Measurements from ENCODE around the gene TSGA10IP.
"Not testable (repeated sequence)": the region's sequence is repeated elsewhere in the genome, so short reads cannot be mapped to it uniquely, and the experiment has no call there.

TSGA10IP gene

GRCh38 chr11:65947603-65948125, 2.4 kb downstream of the TSGA10IP start:
- no peak for DNase-seq (ENCODE audit: low read depth)

- DNase-seq (ENCODE audit: low read depth) = not testable (repeated sequence)
These were observed 5.4 kb downstream of the TSGA10IP start for GRCh38 chr11:65950711-65951110.

DNA sequence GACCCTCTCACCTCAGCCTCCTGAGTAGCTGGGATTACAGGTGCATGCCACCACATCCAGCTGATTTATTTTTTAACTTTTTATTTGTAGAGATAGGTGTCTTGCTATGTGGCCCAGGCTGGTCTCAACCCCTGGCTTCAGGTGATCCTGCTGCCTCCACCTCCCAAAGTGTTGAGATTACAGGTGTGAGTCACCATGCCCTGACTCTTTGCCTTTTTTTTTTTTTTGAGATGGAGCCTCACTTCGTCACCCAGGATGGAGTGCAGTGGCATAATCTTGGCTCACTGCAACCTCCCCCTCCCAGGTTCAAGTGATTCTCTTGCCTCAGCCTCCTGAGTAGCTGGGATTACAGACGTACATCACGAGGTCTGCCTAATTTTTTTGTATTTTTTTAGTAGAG, 6.4 kb downstream of the TSGA10IP start:
- DNase-seq (ENCODE audit: low read depth) = not testable (repeated sequence)

GRCh38 chr11:65952052-65952521, 6.8 kb downstream of the TSGA10IP start:
- no peak for DNase-seq (ENCODE audit: low read depth)

- no peak for DNase-seq (ENCODE audit: low read depth)
These were observed 8.2 kb downstream of the TSGA10IP start for GRCh38 chr11:65953471-65953870.

DNA sequence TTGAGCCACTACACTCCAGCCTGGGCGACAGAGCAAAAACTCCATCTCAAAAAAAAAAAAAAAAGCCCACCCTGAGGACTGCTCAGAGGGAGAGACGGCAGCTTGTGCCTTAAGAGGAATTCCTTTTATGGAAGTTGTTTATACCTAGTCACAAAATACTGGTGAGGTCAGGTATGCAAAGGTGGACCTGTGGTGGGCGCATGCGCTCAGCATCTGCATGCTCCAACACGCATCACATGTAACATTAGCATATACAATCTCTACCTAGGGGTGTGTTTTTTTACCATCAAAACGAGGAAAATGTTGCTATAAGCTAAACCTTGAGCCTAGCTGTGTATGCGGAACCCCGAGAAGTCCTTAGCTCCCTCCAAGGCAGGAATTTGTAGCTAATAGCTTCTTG, 9.5 kb downstream of the TSGA10IP start:
- DNase-seq (ENCODE audit: low read depth) = no peak

DNA sequence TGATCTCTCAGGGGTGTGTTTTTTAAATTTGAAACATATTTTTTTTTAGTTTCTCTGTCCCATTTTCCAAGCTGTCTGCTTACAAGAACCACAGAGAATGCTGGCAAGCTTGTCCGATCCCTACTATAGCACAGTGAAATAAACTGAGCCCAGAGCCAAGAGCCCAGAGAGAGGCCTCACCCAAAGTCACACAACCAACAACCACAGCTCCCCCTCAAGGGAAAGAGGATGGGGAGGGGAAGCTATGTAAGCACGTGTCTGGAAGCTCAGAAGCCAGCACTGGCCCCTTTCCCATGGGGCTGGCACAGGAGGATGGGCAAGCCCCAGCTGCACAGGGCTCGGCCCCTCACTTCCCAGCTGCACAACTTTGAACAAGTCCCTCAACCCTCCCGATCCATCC, 13.0 kb downstream of the TSGA10IP start:
- no peak for DNase-seq (ENCODE audit: low read depth)

DNA sequence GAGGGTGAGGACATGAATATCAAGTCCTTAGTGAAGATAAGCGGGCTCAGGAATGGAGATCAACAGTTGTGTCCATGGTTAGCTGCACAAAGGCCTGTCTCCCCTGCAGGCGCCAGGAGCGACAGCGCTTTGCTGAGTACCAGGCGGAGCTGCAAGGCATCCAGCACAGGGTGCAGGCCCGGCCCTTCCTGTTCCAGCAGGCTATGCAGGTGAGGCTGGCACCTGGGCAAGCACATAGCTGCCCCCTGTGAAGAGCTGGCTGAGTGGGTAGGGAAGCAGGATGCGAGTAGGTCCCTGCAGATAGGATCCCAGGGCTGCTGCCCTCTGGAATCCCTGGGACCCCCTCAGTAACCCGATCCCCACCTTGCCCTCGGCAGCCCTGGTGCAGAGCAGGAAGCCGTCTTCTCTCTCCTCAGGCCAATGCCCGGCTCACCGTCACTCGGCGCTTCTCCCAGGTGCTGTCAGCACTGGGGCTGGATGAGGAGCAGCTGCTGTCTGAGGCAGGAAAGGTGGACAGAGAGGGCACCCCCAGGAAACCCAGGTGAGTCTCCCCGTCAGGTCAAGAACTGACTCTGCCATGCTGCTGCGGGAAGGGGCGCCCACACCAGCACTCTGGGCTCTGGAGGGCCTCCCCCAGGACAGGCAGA, 13.6 kb downstream of the TSGA10IP start:
- no peak for DNase-seq (ENCODE audit: low read depth)

GRCh38 chr11:65960824-65961266, 15.6 kb downstream of the TSGA10IP start:
- DNase-seq (ENCODE audit: low read depth) = no peak

DNA sequence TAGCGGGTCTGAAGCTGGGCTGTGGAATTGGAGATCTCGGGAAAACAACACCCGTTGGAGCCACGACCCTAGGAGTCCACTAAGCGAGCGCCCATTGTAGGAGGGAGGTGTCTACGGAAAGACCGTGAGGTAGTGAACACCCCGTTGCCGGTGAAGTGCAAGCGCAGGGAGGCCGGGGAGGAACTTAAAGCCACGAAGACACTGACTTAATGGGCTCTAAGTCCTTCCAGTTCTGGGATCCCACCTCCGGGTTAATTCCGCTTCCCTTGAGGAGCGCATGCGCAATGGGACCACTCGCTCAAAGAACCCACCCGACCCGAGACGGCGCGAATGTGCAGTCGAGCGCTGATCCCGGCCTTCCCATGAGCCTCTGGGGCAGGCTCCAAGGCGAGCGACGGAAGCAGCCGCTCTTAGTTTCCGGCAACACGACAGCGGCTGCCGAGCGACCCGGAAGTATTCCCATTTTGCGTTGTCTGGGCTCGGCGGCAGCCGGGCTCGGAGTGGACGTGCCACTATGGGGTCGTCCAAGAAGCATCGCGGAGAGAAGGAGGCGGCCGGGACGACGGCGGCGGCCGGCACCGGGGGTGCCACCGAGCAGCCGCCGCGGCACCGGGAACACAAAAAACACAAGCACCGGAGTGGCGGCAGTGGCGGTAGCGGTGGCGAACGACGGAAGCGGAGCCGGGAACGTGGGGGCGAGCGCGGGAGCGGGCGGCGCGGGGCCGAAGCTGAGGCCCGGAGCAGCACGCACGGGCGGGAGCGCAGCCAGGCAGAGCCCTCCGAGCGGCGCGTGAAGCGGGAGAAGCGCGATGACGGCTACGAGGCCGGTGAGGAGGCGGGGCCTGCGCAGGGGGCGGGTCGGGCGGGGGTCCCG, 16.2 kb downstream of the TSGA10IP start, which contains the start of gene SART1:
Gene SART1, plus strand, starts transcription at position 468 of the 874 bp plus-strand sequence. Its CDS starts 47 bp downstream, at position 515.
- peak; percentile 93 for DNase-seq (ENCODE audit: low read depth)

GRCh38 chr11:65962141-65962564, 16.9 kb downstream of the TSGA10IP start:
- DNase-seq (ENCODE audit: low read depth) = no peak

GRCh38 chr11:65964906-65965305, 19.6 kb downstream of the TSGA10IP start:
- no peak for DNase-seq (ENCODE audit: low read depth)

DNA sequence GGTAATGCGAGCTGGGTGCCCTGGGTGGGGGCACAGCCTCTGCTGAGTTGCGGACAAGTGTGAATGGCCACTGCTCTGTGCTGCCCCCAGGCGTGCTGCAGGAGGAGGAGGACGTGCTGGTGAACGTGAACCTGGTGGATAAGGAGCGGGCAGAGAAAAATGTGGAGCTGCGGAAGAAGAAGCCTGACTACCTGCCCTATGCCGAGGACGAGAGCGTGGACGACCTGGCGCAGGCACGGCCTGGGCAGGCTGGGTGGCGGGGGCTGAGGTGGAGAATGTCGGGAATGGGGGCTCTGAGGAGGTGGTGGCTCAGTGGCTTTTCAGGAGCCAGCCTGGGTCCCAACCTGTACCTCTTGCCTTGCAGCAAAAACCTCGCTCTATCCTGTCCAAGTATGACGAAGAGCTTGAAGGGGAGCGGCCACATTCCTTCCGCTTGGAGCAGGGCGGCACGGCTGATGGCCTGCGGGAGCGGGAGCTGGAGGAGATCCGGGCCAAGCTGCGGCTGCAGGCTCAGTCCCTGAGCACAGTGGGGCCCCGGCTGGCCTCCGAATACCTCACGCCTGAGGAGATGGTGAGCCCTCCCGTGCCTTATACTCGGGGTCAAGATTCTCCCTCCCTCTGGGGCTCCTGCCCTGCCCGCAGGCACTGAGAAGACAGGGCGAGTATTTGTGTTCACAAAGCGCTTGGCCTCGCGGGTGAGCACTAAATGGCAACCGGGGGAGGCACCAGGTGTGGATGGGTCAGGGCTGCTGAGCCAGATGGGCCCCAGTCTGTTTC, 20.9 kb downstream of the TSGA10IP start:
- no peak for DNase-seq (ENCODE audit: low read depth)

GRCh38 chr11:65967329-65967934, 22.2 kb downstream of the TSGA10IP start:
- no peak for DNase-seq (ENCODE audit: low read depth)

GRCh38 chr11:65968600-65969482, 23.6 kb downstream of the TSGA10IP start:
- no peak for DNase-seq (ENCODE audit: low read depth)

DNA sequence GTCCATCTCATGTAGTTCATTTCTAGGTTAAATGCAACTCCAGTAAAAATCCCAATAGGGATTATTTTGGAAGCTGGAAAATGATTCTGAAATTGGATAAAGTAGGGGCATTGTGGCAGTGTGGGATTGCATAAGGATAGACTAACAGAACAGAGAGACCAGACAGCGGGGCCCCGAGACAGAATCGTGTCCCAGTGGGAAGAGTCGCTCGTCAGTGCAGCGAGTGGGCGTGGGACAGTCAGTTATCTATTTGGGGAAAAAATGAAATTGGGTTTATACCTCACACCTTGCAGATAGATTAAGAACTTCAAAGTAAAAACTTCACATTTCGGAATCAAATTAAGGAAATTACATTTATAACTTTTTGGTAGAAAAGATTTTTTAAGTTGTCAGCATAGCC, 26.8 kb downstream of the TSGA10IP start:
- DNase-seq (ENCODE audit: low read depth) = no peak

- DNase-seq (ENCODE audit: low read depth) = no peak
These were observed 28.3 kb downstream of the TSGA10IP start for GRCh38 chr11:65973439-65974110.

- no peak for DNase-seq (ENCODE audit: low read depth)
These were observed 30.5 kb downstream of the TSGA10IP start for GRCh38 chr11:65975771-65976170.

GRCh38 chr11:65976216-65977176, 31.2 kb downstream of the TSGA10IP start:
- no peak for DNase-seq (ENCODE audit: low read depth)

Measured in activated T-helper 9 cell treated with anti-CD3 and anti-CD28 coated beads, Interleukin-2, amount 50 U/mL, for 16 hours (primary cell).